NB4 (cell line): ENCODE data around the gene CDH18.

Experiments used
- DNase-seq: peaks from one replicate; pipeline ENCODE4 v3.0.0; 2010; ENCODE audit warnings: low read depth
- H3K4me3 ChIP-seq: one replicate; pipeline ENCODE4 v1.5.1; 2011; ENCODE audit warnings: mild to moderate bottlenecking, low read depth, low read length, moderate library complexity
- CTCF ChIP-seq: IDR thresholded peaks from one replicate; pipeline ENCODE4 v1.5.1; 2012; ENCODE audit warnings: low read depth, low read length
- MAX ChIP-seq: IDR thresholded peaks from 2 replicates; pipeline ENCODE4 v1.6.1; 2011; ENCODE audit warnings: low read depth, low read length
- MYC ChIP-seq: IDR thresholded peaks from 2 replicates; pipeline ENCODE4 v1.6.1; 2011; ENCODE audit warnings: low read depth, low read length
- POLR2A ChIP-seq: IDR thresholded peaks from 2 replicates; pipeline ENCODE4 v1.6.1; 2011; ENCODE audit warnings: mild to moderate bottlenecking; ENCODE audit not compliant: insufficient read length; ENCODE audit errors: extremely low read depth

Gene CDH18

GRCh38 chr5:19917588-19918122 lies 70.3 kb downstream of the CDH18 start:
- DNase-seq = no peak
- H3K4me3 ChIP-seq = no peak overlapping the region
- TF ChIP-seq POLR2A = no peak

GRCh38 chr5:19910136-19910535 lies 77.9 kb downstream of the CDH18 start:
- no peak for DNase-seq
- H3K4me3 ChIP-seq = no peak overlapping the region
- TF ChIP-seq CTCF (no peak), MYC (no peak), POLR2A (no peak), MAX (no peak)

- DNase-seq = no peak
- TF ChIP-seq CTCF (no peak), POLR2A (no peak), MAX (no peak), MYC (no peak)
- H3K4me3 ChIP-seq = no peak overlapping the region
These were observed 83.2 kb downstream of the CDH18 start for GRCh38 chr5:19904766-19905165.

- TF ChIP-seq POLR2A = no peak
- TF ChIP-seq CTCF = no peak
- TF ChIP-seq MYC = no peak
- TF ChIP-seq MAX = no peak
- H3K4me3 ChIP-seq = no peak overlapping the region
- DNase-seq = no peak
These were observed 84.4 kb downstream of the CDH18 start for GRCh38 chr5:19903611-19904010.

- no peak for TF ChIP-seq CTCF
- TF ChIP-seq POLR2A = no peak
- no peak for TF ChIP-seq MYC
- no peak for TF ChIP-seq MAX
- no peak for DNase-seq
- H3K4me3 ChIP-seq = no peak overlapping the region
These were observed 85.6 kb downstream of the CDH18 start for GRCh38 chr5:19902316-19902934.

- TF ChIP-seq MAX = no peak
- no peak for TF ChIP-seq POLR2A
- no peak for TF ChIP-seq CTCF
- TF ChIP-seq MYC = no peak
- no peak for DNase-seq
- H3K4me3 ChIP-seq = no peak overlapping the region
These were observed 87.7 kb downstream of the CDH18 start for GRCh38 chr5:19900269-19900668.
